Left lung (tissue), 10 donors: ENCODE data around the gene ALCAM. TPM values are rescaled to one million over a fixed set of nuclear protein-coding genes. Genes with fewer than 3 reads are reported as not detected.
A peak's percentile ranks its signal among the peaks of the same experiment; 100 is the strongest.

ENCODE experiments used
- ATAC-seq: fragments of 200-7000 bp; cut with Tn5 transposase; one replicate; pipeline ENCODE4 v1.9.1; 2020; ENCODE audit warnings: moderate library complexity
- DNase-seq, 4 donors: peaks; one replicate each; pipeline ENCODE4 v3.0.0-alpha.2; 2013 to 2020
- H3K27ac ChIP-seq, 2 donors: fragments of 200-600 bp; sonication (generic) in 1 of 2; one replicate each; pipeline versions ENCODE4 v1.5.0 to v1.8.0; 2020 to 2021
- H3K27me3 ChIP-seq, 2 donors: fragments of 200-600 bp; sonication (generic) in 1 of 2; one replicate each; pipeline versions ENCODE4 v1.5.0 to v1.8.0; 2020 to 2021
- H3K36me3 ChIP-seq, 2 donors: fragments of 200-600 bp; sonication (generic) in 1 of 2; one replicate each; pipeline versions ENCODE4 v1.5.0 to v1.8.0; 2020 to 2021
- H3K4me1 ChIP-seq, 2 donors: fragments of 200-600 bp; one replicate each; pipeline ENCODE4 v1.8.0; 2021
- H3K4me3 ChIP-seq, 2 donors: fragments of 200-600 bp; sonication (generic) in 1 of 2; one replicate each; pipeline versions ENCODE4 v1.5.0 to v1.8.0; 2020 to 2021; ENCODE audit warnings: mild to moderate bottlenecking in 1 of 2
- H3K9me3 ChIP-seq, 2 donors: fragments of 200-600 bp; sonication (generic) in 1 of 2; one replicate each; pipeline versions ENCODE4 v1.5.0 to v1.8.0; 2020 to 2021
- intact Hi-C, 2 donors: fragments of 100-400 bp; cut with DNase I; formaldehyde crosslinking; loops; one replicate each; pipeline versions ENCODE4 v1.11.2 to v1.14.2; 2022
- polyA plus RNA-seq, 6 donors: library from polyadenylated mRNA; unstranded; fragments of 120-200 nt; gene quantifications; one replicate each; pipeline ENCODE4 v1.2.1, GENCODE V29; 2013; ENCODE audit not compliant: insufficient read length in 6 of 6
- total RNA-seq, 2 donors: library from RNA; stranded (reverse); fragmentation: NEBNext Ultra II Directional; extraction: Animal tissue kit (Norgen Biotek cat#: 25700); gene quantifications; one replicate each; pipeline ENCODE4 v1.2.1, GENCODE V29; 2021
- TF ChIP-seq, protein P1 (sequence below), 2 donors: fragments of 200-600 bp; sonication (generic) in 1 of 2; IDR thresholded peaks; one replicate each; pipeline versions ENCODE4 v1.5.0 to v1.8.0; 2021; ENCODE audit warnings: antibody characterized with exemption in 2 of 2
- donor health status: DM: no; HTN: yes; CAD: no.
- donor health status: DM: no; HTN: no; CAD: no.

ALCAM gene
- total and polyA plus RNA-seq, 8 donors: 84.2 to 170 (median 127) TPM

DNA sequence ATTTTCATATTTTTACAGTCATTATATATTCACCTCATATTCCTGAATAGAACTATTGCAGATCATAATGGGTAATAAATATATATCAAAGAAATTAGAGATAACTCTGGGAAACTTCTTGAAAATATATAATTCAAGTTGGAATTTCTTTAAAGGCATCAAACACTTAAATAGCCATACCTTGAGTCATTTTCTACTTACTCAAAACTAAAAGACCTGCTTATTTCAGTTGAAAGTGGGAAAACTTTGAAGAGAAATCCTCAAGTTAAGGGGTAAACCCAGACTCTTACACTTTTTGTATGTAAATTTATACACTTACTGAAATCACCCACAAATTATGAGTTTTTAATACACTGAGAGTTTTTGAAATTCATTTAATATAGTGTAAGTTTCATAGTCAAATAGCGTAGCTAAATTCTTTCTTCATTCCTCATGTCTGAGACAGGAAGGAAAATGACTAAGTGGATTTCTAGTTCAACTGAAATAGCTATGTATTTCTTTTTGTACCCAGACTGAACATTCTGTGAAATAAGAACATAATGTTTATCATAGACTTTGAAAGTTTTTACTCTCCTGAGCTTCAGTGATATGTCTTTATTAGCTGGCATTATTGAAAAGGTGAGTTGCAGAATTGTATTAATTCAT lies 4.6 kb upstream of the ALCAM start:
- Histone ChIP-seq H3K36me3 (no peaks in the 10 kb centered on the region), H3K4me1 (peaks cover 0 to 30% of the 10 kb centered on the region in 2 donors), H3K4me3 (no peak overlapping the region), H3K27me3 (peaks cover 0 to 15% of the 10 kb centered on the region in 2 donors), H3K27ac (no peak overlapping the region), H3K9me3 (no peaks in the 10 kb centered on the region)
- intact Hi-C loops: no loop called here
- ATAC-seq: no peak
- no peak for DNase-seq
- TF ChIP-seq, protein P1, sequence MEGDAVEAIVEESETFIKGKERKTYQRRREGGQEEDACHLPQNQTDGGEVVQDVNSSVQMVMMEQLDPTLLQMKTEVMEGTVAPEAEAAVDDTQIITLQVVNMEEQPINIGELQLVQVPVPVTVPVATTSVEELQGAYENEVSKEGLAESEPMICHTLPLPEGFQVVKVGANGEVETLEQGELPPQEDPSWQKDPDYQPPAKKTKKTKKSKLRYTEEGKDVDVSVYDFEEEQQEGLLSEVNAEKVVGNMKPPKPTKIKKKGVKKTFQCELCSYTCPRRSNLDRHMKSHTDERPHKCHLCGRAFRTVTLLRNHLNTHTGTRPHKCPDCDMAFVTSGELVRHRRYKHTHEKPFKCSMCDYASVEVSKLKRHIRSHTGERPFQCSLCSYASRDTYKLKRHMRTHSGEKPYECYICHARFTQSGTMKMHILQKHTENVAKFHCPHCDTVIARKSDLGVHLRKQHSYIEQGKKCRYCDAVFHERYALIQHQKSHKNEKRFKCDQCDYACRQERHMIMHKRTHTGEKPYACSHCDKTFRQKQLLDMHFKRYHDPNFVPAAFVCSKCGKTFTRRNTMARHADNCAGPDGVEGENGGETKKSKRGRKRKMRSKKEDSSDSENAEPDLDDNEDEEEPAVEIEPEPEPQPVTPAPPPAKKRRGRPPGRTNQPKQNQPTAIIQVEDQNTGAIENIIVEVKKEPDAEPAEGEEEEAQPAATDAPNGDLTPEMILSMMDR (IDR thresholded peaks at IDR 0.05): no peak

DNA sequence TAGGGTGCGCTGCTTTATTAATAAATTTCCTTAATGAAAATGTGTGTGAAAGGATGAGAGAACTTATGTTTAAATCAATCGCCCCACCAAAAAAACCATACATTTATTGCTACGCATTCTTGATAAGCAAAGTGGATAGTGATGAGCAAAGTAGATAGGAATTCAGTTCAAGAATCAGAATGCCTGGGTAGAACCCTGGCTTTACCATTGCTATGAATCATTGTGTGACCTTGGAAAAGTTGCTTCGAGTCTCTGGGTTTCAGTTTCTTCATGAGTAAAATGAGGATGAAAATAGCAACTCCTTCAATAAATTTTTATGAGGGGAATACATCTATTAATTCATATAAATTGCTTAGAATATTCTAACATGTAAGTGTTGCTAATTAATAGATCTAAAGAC lies 2.6 kb upstream of the ALCAM start:
- TF ChIP-seq, protein P1 (IDR thresholded peaks at IDR 0.05): no peak
- Histone ChIP-seq H3K27ac (no peak overlapping the region), H3K36me3 (no peaks in the 10 kb centered on the region), H3K4me3 (no peak overlapping the region), H3K4me1 (peaks cover 0 to 32% of the 10 kb centered on the region in 2 donors), H3K27me3 (peaks cover 0 to 20% of the 10 kb centered on the region in 2 donors), H3K9me3 (no peaks in the 10 kb centered on the region)
- ATAC-seq (no peak), DNase-seq (no peak)
- intact Hi-C loops: no loop called here

DNA sequence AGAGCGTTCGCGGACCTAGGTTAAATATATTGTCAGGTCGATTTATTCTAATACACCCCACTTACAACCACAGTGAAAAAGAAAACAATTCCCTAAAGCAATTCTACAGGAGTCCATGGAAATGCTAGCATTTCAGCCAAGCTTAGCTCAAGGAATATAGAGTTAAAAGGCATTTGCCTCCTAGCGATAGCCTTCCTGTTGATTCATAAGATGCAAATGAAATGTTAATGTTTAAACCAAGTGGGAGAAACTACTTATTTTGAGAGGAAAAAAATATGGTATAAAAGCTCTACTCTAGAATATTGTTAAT lies 1.7 kb upstream of the ALCAM start:
- Histone ChIP-seq H3K27me3 (peaks cover 0 to 20% of the 10 kb centered on the region in 2 donors), H3K4me3 (peak overlapping the region in 1 of 2 donors; percentile 68), H3K27ac (peak overlapping the region; percentile 79 to 90), H3K4me1 (peaks cover 0 to 31% of the 10 kb centered on the region in 2 donors), H3K9me3 (no peaks in the 10 kb centered on the region), H3K36me3 (no peaks in the 10 kb centered on the region)
- TF ChIP-seq, protein P1 (IDR thresholded peaks at IDR 0.05): no peak
- no peak for DNase-seq
- no peak for ATAC-seq
- intact Hi-C loops: loop anchor here in 1 of 2 donors (5.0 kb wide), 1 partner anchor 738 kb away; no protein-coding TSS in a partner anchor

DNA sequence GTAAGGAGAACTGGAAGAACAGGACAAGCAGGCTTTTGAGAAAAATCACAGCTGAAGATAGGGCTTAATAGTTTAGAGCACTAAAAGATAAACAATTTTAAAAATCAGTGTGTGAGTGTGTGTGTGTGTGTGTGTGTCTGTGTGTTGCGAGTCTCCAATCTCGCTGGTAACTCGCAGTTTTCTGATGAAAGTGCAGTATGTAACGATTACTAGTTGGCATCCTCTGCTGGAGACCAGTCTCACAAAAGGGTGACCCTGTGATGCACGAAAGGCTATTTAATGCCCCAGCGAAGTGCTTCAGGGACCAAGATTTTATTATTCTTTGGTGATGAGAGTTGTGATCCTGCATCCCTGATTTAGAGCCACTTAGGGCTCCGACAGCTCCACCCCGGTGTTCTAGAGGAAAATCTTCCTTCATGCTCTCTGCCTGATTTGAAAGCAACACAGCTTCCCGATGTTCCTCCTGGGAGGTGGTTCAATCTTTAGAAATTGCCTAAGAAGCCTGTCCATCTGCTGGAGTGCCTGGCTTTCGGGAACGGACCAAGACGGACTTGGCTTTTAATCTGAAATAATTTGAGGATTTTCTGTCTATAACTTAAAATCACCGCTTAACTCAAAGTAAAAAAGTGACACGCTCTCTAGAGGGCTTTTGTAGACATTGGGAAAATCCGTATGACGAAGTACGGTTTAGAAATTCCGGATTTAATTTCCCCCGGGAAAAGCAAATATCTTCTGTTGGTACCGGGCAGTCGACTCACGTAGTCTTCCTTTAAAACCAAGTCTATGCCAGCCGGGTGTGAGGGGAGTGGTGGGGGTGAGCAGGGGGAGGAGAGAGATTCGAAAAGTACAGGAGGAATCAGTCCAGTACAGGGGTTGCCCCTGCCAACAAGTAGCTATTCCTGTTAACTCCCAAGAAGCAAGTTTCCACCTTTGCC lies 1.1 kb upstream of the ALCAM start:
- Histone ChIP-seq H3K36me3 (no peaks in the 10 kb centered on the region), H3K4me1 (peaks cover 0 to 37% of the 10 kb centered on the region in 2 donors), H3K9me3 (no peaks in the 10 kb centered on the region), H3K4me3 (peak overlapping the region; percentile 64 to 68), H3K27me3 (peaks cover 0 to 20% of the 10 kb centered on the region in 2 donors), H3K27ac (peak overlapping the region; percentile 79 to 90)
- ATAC-seq (peak; percentile 5), DNase-seq (peak in 3 of 4 donors; percentile 30 to 73 (median 50))
- intact Hi-C loops: loop anchor here in 1 of 2 donors (5.0 kb wide), 1 partner anchor 738 kb away; no protein-coding TSS in a partner anchor
- TF ChIP-seq, protein P1 (IDR thresholded peaks at IDR 0.05): no peak

- Histone ChIP-seq H3K27me3 (peaks cover 0 to 20% of the 10 kb centered on the region in 2 donors), H3K9me3 (no peaks in the 10 kb centered on the region), H3K4me1 (peaks cover 0 to 42% of the 10 kb centered on the region in 2 donors), H3K4me3 (peak overlapping the region; percentile 64 to 68), H3K36me3 (no peaks in the 10 kb centered on the region), H3K27ac (peak overlapping the region; percentile 90 to 92)
- TF ChIP-seq, protein P1 (IDR thresholded peaks at IDR 0.05): no peak
- ATAC-seq (peak; percentile 4), DNase-seq (peak in 3 of 4 donors; percentile 26 to 84 (median 39))
- intact Hi-C loops: loop anchor here in 1 of 2 donors (5.0 kb wide), 1 partner anchor 740 kb away; no protein-coding TSS in a partner anchor
Measured at GRCh38 chr3:105367063-105367405, 325 bp downstream of the ALCAM start.
